C4-2B (cell line): ENCODE measurements around the gene SPECC1.

ENCODE experiments used
- CTCF ChIP-seq: fragments of 450-650 bp; conservative IDR thresholded peaks from 2 replicates; pipeline ENCODE4 v1.5.1; 2017; ENCODE audit warnings: mild to moderate bottlenecking
- ZFX ChIP-seq: fragments of 450-650 bp; IDR thresholded peaks from 2 replicates; pipeline ENCODE4 v1.6.1; 2017

- TF ChIP-seq CTCF (no peak; the same call in 1 of the 2 replicates), ZFX (no peak)
Measured at GRCh38 chr17:20206591-20206990, 197.4 kb downstream of the SPECC1 start.
